IMR-90 (cell line): ENCODE measurements around the gene PADI6.

Experiments used
- CEBPB ChIP-seq: IDR thresholded peaks from 2 replicates; pipeline ENCODE4 v1.6.1; 2012; ENCODE audit warnings: low read depth, low read length, improper control_type of control experiment
- CTCF ChIP-seq: conservative IDR thresholded peaks from 2 replicates; pipeline ENCODE4 v1.5.1; 2012; ENCODE audit warnings: mild to moderate bottlenecking, low read depth, low read length, improper control_type of control experiment
- MAFK ChIP-seq: IDR thresholded peaks from 2 replicates; pipeline ENCODE4 v1.6.1; 2012; ENCODE audit warnings: low read depth, low read length, improper control_type of control experiment
- MAZ ChIP-seq: IDR thresholded peaks from 2 replicates; pipeline ENCODE4 v1.6.1; 2012; ENCODE audit warnings: low read depth, mild to moderate bottlenecking, low read length, improper control_type of control experiment, moderate library complexity, borderline replicate concordance
- MXI1 ChIP-seq: IDR thresholded peaks from 2 replicates; pipeline ENCODE4 v1.6.1; 2012; ENCODE audit warnings: low read depth, mild to moderate bottlenecking, low read length, moderate library complexity, borderline replicate concordance
- POLR2A ChIP-seq: IDR thresholded peaks from 2 replicates; pipeline ENCODE4 v1.6.1; 2012; ENCODE audit warnings: mild to moderate bottlenecking, low read depth, low read length
- RAD21 ChIP-seq: IDR thresholded peaks from 2 replicates; pipeline ENCODE4 v1.6.1; 2012; ENCODE audit warnings: low read length, improper control_type of control experiment
- RCOR1 ChIP-seq: IDR thresholded peaks from 2 replicates; pipeline ENCODE4 v1.6.1; 2012; ENCODE audit warnings: mild to moderate bottlenecking, low read length, improper control_type of control experiment; ENCODE audit not compliant: insufficient replicate concordance
- RFX5 ChIP-seq: IDR thresholded peaks from 2 replicates; pipeline ENCODE4 v1.8.0; 2012; ENCODE audit warnings: low read depth, mild to moderate bottlenecking, low read length, moderate library complexity
- SMC3 ChIP-seq: fragments of 150-350 bp; IDR thresholded peaks from 2 replicates; pipeline ENCODE4 v1.6.1; 2016; ENCODE audit warnings: low read depth, mild to moderate bottlenecking, antibody characterized with exemption, low read length, moderate library complexity
- USF2 ChIP-seq: fragments of 150-350 bp; IDR thresholded peaks from 2 replicates; pipeline ENCODE4 v1.6.1; 2017; ENCODE audit warnings: mild to moderate bottlenecking, antibody characterized with exemption, low read length, low read depth
- TF ChIP-seq, protein P1 (sequence below): fragments of 150-350 bp; IDR thresholded peaks from 2 replicates; pipeline ENCODE4 v1.6.1; 2016; ENCODE audit warnings: low read depth, mild to moderate bottlenecking, low read length, moderate library complexity, borderline replicate concordance

DNA sequence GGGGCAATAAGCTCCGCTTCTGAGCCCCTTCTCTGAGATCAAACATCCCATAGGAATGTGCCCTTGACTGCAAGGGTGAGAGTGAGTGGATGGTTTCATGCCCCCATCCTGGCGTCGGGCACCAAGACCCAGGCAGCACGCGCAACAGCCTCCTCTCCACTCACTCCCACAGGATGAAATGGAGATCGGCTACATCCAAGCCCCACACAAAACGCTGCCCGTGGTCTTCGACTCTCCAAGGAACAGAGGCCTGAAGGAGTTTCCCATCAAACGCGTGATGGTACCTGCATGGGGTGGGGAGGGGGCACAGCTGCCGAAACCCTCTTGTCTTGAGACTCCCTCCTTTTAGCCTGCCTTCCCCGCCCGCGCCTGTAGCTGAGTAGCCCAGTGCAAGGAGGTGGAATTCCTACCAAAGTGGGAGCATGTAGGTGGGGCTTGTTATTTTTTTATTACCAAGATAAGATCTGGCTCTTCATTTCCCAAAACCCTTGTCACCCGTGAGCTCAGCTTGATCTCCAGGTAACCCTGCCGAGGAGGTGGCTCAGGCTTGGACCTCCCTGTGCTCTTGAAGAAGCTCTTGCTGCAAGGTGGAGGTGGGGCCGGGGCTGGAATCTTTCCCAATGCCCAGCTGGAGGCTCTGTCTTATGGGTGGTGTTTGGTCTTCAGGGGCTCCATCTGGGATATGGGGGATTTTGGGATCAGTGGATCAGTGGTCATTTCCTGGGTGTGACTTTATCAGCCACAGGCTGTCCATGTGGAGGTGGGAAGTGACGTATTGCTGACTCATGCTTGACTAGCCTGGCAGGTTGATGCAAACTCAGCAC, 24.0 kb upstream of the PADI6 start:
- TF ChIP-seq CTCF (no peak), RFX5 (no peak), MXI1 (no peak), RCOR1 (no peak), SMC3 (no peak), USF2 (no peak), MAZ (no peak), CEBPB (no peak), RAD21 (no peak), MAFK (peak; percentile 90), POLR2A (no peak)
- TF ChIP-seq, protein P1, sequence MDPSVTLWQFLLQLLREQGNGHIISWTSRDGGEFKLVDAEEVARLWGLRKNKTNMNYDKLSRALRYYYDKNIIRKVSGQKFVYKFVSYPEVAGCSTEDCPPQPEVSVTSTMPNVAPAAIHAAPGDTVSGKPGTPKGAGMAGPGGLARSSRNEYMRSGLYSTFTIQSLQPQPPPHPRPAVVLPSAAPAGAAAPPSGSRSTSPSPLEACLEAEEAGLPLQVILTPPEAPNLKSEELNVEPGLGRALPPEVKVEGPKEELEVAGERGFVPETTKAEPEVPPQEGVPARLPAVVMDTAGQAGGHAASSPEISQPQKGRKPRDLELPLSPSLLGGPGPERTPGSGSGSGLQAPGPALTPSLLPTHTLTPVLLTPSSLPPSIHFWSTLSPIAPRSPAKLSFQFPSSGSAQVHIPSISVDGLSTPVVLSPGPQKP: no peak
